BLaER1 treated with 17β-estradiol and CSF1 and Interleukin-3, amounts not matched to agents 10 nM and 100 nM (cell line): ENCODE results near the gene LANCL2.

Experiments
- H3K27ac ChIP-seq, 11 experiments: shearing (Covaris generic); formaldehyde crosslinking; 2 replicates each; pipeline ENCODE4 v1.8.1; 2022
- H3K27me3 ChIP-seq, 11 experiments: shearing (Covaris generic); formaldehyde crosslinking; 2 replicates each; pipeline ENCODE4 v1.8.1; 2022
- H3K36me3 ChIP-seq, 11 experiments: shearing (Covaris generic); formaldehyde crosslinking; 2 replicates each; pipeline ENCODE4 v1.8.1; 2022
- H3K4me1 ChIP-seq, 10 experiments: shearing (Covaris generic); formaldehyde crosslinking; 2 replicates each; pipeline ENCODE4 v1.8.1; 2022
- H3K4me2 ChIP-seq, 11 experiments: shearing (Covaris generic); formaldehyde crosslinking; 2 replicates each; pipeline ENCODE4 v1.8.1; 2022
- H3K4me3 ChIP-seq, 10 experiments: shearing (Covaris generic); formaldehyde crosslinking; 2 replicates each; pipeline ENCODE4 v1.8.1; 2022
- H3K9ac ChIP-seq, 11 experiments: shearing (Covaris generic); formaldehyde crosslinking; 2 replicates each; pipeline ENCODE4 v1.8.1; 2022
- H3K9me3 ChIP-seq, 11 experiments: shearing (Covaris generic); formaldehyde crosslinking; replicated peaks in 1 of 11; 2 replicates each; pipeline ENCODE4 v1.8.1; 2022
- H4K20me1 ChIP-seq, 11 experiments: shearing (Covaris generic); formaldehyde crosslinking; 2 replicates each; pipeline ENCODE4 v1.8.1; 2022
- Cebpa-rat ChIP-seq, 11 experiments: shearing (Covaris generic); IDR thresholded peaks; 2 replicates each; pipeline ENCODE4 v1.8.1; 2022

The LANCL2 gene, protein sequence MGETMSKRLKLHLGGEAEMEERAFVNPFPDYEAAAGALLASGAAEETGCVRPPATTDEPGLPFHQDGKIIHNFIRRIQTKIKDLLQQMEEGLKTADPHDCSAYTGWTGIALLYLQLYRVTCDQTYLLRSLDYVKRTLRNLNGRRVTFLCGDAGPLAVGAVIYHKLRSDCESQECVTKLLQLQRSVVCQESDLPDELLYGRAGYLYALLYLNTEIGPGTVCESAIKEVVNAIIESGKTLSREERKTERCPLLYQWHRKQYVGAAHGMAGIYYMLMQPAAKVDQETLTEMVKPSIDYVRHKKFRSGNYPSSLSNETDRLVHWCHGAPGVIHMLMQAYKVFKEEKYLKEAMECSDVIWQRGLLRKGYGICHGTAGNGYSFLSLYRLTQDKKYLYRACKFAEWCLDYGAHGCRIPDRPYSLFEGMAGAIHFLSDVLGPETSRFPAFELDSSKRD

DNA sequence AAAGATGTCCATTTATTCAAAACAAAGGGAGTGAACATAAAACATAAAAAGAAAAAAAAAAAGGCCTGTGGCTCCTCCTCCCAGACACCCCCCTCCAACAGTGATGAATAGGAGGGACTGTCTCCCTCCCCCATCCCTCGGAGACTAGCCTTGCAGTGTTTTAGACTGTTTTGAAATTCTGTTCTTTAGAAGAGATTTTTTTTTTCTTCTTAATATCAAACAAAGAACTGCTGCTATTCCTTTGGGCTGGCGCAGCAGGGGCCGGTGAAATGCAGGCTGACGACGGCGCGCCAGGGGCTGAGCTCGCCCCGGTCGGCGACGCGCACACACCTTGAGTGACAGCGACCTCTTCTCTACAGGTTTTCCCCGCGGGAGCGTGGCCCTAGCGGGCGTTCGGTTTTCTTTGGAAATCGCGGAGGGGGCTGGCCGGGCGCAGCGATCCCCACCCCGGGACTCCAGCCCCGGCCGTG lies at the start of gene LANCL2:
TSS of gene LANCL2 (plus strand) at position 133 of the 470 bp plus-strand sequence. CDS start 689 bp downstream, outside the sequence.
- no peaks in the 10 kb centered on the region for H3K27me3 ChIP-seq
- H3K4me3 ChIP-seq = peak within 1 kb of the TSS; percentile 82 to 100 (median 92)
- peaks cover 0 to 5% (median 0%) of the 10 kb centered on the region in 11 experiments; a peak in 4 of 22 replicates for H4K20me1 ChIP-seq
- peak within 1 kb of the TSS; percentile 95 to 100 (median 99) for H3K27ac ChIP-seq
- no peak for TF ChIP-seq Cebpa-rat (IDR thresholded peaks at IDR 0.05)
- peak within 1 kb of the TSS; percentile 67 to 94 (median 74) for H3K4me2 ChIP-seq
- H3K9me3 ChIP-seq = no peaks in the 10 kb centered on the region
- H3K9ac ChIP-seq = peak within 1 kb of the TSS; percentile 92 to 100 (median 99)
- peaks cover 0 to 6% (median 0%) of the 10 kb centered on the region in 11 experiments; a peak in 1 of 22 replicates for H3K36me3 ChIP-seq
- H3K4me1 ChIP-seq = peaks cover 18 to 32% (median 26%) of the 10 kb centered on the region in 10 experiments

DNA sequence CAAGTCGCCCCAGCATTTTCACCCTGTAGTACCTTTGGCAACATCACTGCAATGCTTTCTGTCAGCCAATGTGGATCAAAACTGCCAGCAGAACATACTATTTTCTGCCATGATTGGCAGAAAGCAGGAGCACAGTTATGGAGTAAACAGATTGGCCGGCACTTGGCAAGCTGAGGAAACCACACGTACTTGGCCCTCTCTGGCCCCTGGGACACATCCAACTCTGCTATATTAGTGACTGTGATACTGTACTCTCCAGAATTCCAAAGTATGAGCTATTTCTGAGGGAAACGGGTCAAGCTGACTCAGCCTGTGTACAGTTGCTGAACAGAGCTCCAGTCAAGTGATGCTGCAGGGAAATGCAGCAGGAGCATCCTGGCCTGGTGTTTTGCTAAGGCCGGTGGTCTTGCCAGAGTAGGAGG lies 39.8 kb upstream of the LANCL2 start:
- Histone ChIP-seq H3K4me3 (no peak overlapping the region), H4K20me1 (no peaks in the 10 kb centered on the region), H3K36me3 (no peaks in the 10 kb centered on the region), H3K27ac (no peak overlapping the region), H3K4me1 (no peaks in the 10 kb centered on the region), H3K27me3 (no peaks in the 10 kb centered on the region), H3K9me3 (peaks cover 0 to 8% (median 0%) of the 10 kb centered on the region in 11 experiments; a peak in 5 of 22 replicates), H3K4me2 (no peak overlapping the region), H3K9ac (no peak overlapping the region)
- no peak for TF ChIP-seq Cebpa-rat (IDR thresholded peaks at IDR 0.05)

- H3K9ac ChIP-seq = no peak overlapping the region
- no peaks in the 10 kb centered on the region for H3K36me3 ChIP-seq
- TF ChIP-seq Cebpa-rat (IDR thresholded peaks at IDR 0.05) = no peak
- no peaks in the 10 kb centered on the region for H4K20me1 ChIP-seq
- H3K4me1 ChIP-seq = no peaks in the 10 kb centered on the region
- H3K27ac ChIP-seq = no peak overlapping the region
- no peak overlapping the region for H3K4me2 ChIP-seq
- no peak overlapping the region for H3K4me3 ChIP-seq
- H3K9me3 ChIP-seq = peaks cover 0 to 8% (median 0%) of the 10 kb centered on the region in 11 experiments; a peak in 3 of 22 replicates
- no peaks in the 10 kb centered on the region for H3K27me3 ChIP-seq
Measured at GRCh38 chr7:55326081-55326835, 38.9 kb upstream of the LANCL2 start.

- no peak for TF ChIP-seq Cebpa-rat (IDR thresholded peaks at IDR 0.05)
Measured at GRCh38 chr7:55326945-55327626, 38.1 kb upstream of the LANCL2 start.

GRCh38 chr7:55335151-55335550 lies 30.0 kb upstream of the LANCL2 start:
- Histone ChIP-seq H3K4me1 (no peaks in the 10 kb centered on the region), H3K9ac (no peak overlapping the region)
- TF ChIP-seq Cebpa-rat (IDR thresholded peaks at IDR 0.05) = no peak

More at GRCh38 chr7:55326945-55327626, 38.1 kb upstream of the LANCL2 start:
- no peak overlapping the region for H3K4me3 ChIP-seq
- H3K9me3 ChIP-seq = 0 out of 22 replicates have a peak, but pooled peaks cover 0 to 3% (median 0%) of the 10 kb centered on the region in 11 experiments
- H3K36me3 ChIP-seq = no peaks in the 10 kb centered on the region
- H3K4me1 ChIP-seq = no peaks in the 10 kb centered on the region
- no peak overlapping the region for H3K9ac ChIP-seq
- H3K27ac ChIP-seq = no peak overlapping the region
- H3K4me2 ChIP-seq = no peak overlapping the region
- H4K20me1 ChIP-seq = no peaks in the 10 kb centered on the region
- no peaks in the 10 kb centered on the region for H3K27me3 ChIP-seq

DNA sequence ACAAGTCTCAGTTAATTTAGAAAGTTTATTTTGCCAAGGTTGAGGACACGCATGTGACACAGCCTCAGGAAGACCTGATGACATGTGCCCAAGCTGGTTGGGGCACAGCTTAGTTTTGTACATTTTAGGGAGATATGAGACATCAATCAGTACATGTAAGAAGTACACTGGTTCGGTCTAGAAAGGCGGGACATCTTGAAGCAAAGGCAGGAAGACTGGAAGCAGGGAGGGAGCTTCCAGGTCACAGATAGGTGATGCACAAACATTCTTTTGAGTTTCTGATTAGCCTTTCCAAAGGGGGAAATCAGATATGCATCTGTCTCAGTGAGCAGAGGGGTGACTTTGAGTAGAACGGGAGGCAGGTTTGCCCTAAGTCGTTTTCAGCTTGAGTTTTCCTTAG lies 29.4 kb upstream of the LANCL2 start:
- Histone ChIP-seq H3K27me3 (no peaks in the 10 kb centered on the region), H3K36me3 (no peaks in the 10 kb centered on the region), H4K20me1 (no peaks in the 10 kb centered on the region), H3K4me3 (no peak overlapping the region), H3K4me2 (no peak overlapping the region), H3K9me3 (no peaks in the 10 kb centered on the region), H3K9ac (no peak overlapping the region), H3K4me1 (no peaks in the 10 kb centered on the region), H3K27ac (no peak overlapping the region)
- TF ChIP-seq Cebpa-rat (IDR thresholded peaks at IDR 0.05) = no peak

More at GRCh38 chr7:55335151-55335550, 30.0 kb upstream of the LANCL2 start:
- H3K9me3 ChIP-seq = no peaks in the 10 kb centered on the region
- H4K20me1 ChIP-seq = no peaks in the 10 kb centered on the region
- H3K4me2 ChIP-seq = no peak overlapping the region
- no peaks in the 10 kb centered on the region for H3K36me3 ChIP-seq
- no peak overlapping the region for H3K27ac ChIP-seq
- no peaks in the 10 kb centered on the region for H3K27me3 ChIP-seq
- no peak overlapping the region for H3K4me3 ChIP-seq

DNA sequence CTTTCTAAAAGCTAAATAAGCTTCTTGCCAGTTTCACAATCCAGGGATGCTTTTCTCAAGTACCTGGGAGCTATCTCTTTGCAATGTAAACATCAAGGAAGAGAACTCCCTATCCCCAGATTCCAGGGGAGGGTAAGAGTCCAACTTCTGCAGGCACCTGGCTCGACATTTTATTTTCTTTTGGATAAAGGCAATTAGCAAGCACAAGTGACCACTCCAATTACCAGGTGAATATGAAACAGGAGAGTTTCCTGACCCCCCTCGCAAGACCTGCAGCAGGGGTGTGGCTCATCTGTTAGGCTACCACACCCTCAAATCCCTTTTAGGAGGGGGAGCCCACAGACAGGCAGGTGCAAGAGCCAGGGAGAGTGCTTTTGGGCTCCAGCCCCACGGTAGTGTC lies 28.6 kb upstream of the LANCL2 start:
- Histone ChIP-seq H3K9ac (no peak overlapping the region), H3K4me1 (no peaks in the 10 kb centered on the region), H3K4me2 (no peak overlapping the region), H3K27me3 (no peaks in the 10 kb centered on the region), H3K36me3 (no peaks in the 10 kb centered on the region), H3K4me3 (no peak overlapping the region), H3K27ac (no peak overlapping the region), H4K20me1 (no peaks in the 10 kb centered on the region), H3K9me3 (no peaks in the 10 kb centered on the region)
- no peak for TF ChIP-seq Cebpa-rat (IDR thresholded peaks at IDR 0.05)

- H3K9me3 ChIP-seq = peaks cover 20 to 23% (median 22%) of the 10 kb centered on the region in 11 experiments
- H3K36me3 ChIP-seq = no peaks in the 10 kb centered on the region
- H3K4me1 ChIP-seq = no peaks in the 10 kb centered on the region
- H3K27ac ChIP-seq = no peak overlapping the region
- H3K9ac ChIP-seq = no peak overlapping the region
- H3K4me2 ChIP-seq = no peak overlapping the region
- H3K4me3 ChIP-seq = no peak overlapping the region
- no peak for TF ChIP-seq Cebpa-rat (IDR thresholded peaks at IDR 0.05)
- no peaks in the 10 kb centered on the region for H3K27me3 ChIP-seq
- H4K20me1 ChIP-seq = no peaks in the 10 kb centered on the region
Measured at GRCh38 chr7:55339033-55340000, 25.8 kb upstream of the LANCL2 start.
